NT2/D1 (cell line): ENCODE measurements around the gene HIP1.

Source experiments
- SUZ12 ChIP-seq: IDR thresholded peaks from 2 replicates; pipeline ENCODE4 v1.6.1; 2011; ENCODE audit not compliant: insufficient read length, insufficient read depth; ENCODE audit errors: extremely low read depth
- YY1 ChIP-seq: IDR thresholded peaks from 2 replicates; pipeline ENCODE4 v1.6.1; 2011; ENCODE audit not compliant: insufficient read length, insufficient read depth
- ZNF274 ChIP-seq: IDR thresholded peaks from 2 replicates; pipeline ENCODE4 v1.6.1; 2011; ENCODE audit warnings: mild to moderate bottlenecking, low read depth, low read length

- TF ChIP-seq YY1 (no peak), SUZ12 (no peak), ZNF274 (no peak)
Measured at GRCh38 chr7:75559976-75560365, 178.8 kb downstream of the HIP1 start.
